Endothelial cell of umbilical vein (primary cell): ENCODE data around the gene RAB38.

Experiments used
- CTCF ChIP-seq, 2 donors: IDR thresholded peaks; 1 replicate in 1 of 2; 2 replicates in 1 of 2; pipeline ENCODE4 v1.5.1; 2011; ENCODE audit warnings: low read length in 2 of 2, mild to moderate bottlenecking in 2 of 2, moderate library complexity in 2 of 2, control low read depth in 1 of 2, inconsistent platforms in 1 of 2, low read depth in 1 of 2; ENCODE audit not compliant: insufficient read depth in 1 of 2; ENCODE audit errors: extremely low read depth in 1 of 2
- EZH2 ChIP-seq: IDR thresholded peaks from 2 replicates; pipeline ENCODE4 v1.6.1; 2012; ENCODE audit warnings: borderline replicate concordance, low read depth, mild to moderate bottlenecking, moderate library complexity, low read length, inconsistent platforms; ENCODE audit not compliant: severe bottlenecking
- GATA2 ChIP-seq: IDR thresholded peaks from 2 replicates; pipeline ENCODE4 v1.7.0; 2011; ENCODE audit warnings: low read depth, mild to moderate bottlenecking, moderate library complexity, mixed read lengths, low read length; ENCODE audit not compliant: insufficient read length, insufficient read depth
- JUN ChIP-seq: IDR thresholded peaks from 2 replicates; pipeline ENCODE4 v1.6.1; 2011; ENCODE audit warnings: borderline replicate concordance, low read depth; ENCODE audit not compliant: insufficient read length, insufficient read depth
- MAX ChIP-seq: IDR thresholded peaks from 2 replicates; pipeline ENCODE4 v1.6.1; 2011; ENCODE audit not compliant: insufficient read depth, insufficient read length
- MYC ChIP-seq: IDR thresholded peaks from one replicate; pipeline ENCODE4 v1.6.1; 2011; ENCODE audit warnings: mild to moderate bottlenecking, low read depth, low read length
- POLR2A ChIP-seq: IDR thresholded peaks from 2 replicates; pipeline ENCODE4 v1.6.1; 2012; ENCODE audit warnings: low read depth, mild to moderate bottlenecking, control low read depth, low read length
- POLR2AphosphoS5 ChIP-seq: IDR thresholded peaks from 2 replicates; pipeline ENCODE4 v1.6.1; 2012; ENCODE audit warnings: low read depth, mild to moderate bottlenecking, control low read depth, low read length, moderate library complexity; ENCODE audit not compliant: insufficient read depth

GRCh38 chr11:88089134-88089533 lies 86.1 kb downstream of the RAB38 start:
- TF ChIP-seq EZH2 (no peak), POLR2AphosphoS5 (no peak), CTCF (IDR thresholded peaks at IDR 0.05; ENCODE audit: extremely low read depth in 1 of 2, insufficient read depth in 1 of 2, low read depth in 1 of 2, low read length in 2 of 2) (no peak), GATA2 (no peak), MYC (no peak), MAX (no peak), POLR2A (no peak), JUN (no peak)
